AG10803 (cell line): Measurements from ENCODE around the gene AFF3.

ENCODE experiments used
- DNase-seq: peaks from one replicate; pipeline ENCODE4 v3.0.0; 2010; ENCODE audit warnings: low read depth
- H3K4me3 ChIP-seq: 2 replicates; pipeline ENCODE4 v1.5.1; 2011; ENCODE audit warnings: mild to moderate bottlenecking, low read length, control low read depth
- CTCF ChIP-seq: conservative IDR thresholded peaks from 2 replicates; pipeline ENCODE4 v1.5.1; 2011; ENCODE audit warnings: mild to moderate bottlenecking, low read length, control low read depth, inconsistent platforms

AFF3 gene

GRCh38 chr2:100068395-100068794 lies 74.0 kb downstream of the AFF3 start:
- no peak for DNase-seq
- H3K4me3 ChIP-seq, result no peak overlapping the region
- TF ChIP-seq CTCF, result no peak

- H3K4me3 ChIP-seq, result no peak overlapping the region
- no peak for TF ChIP-seq CTCF
- DNase-seq, result no peak
Measured at GRCh38 chr2:100067784-100068183, 74.6 kb downstream of the AFF3 start.

DNA sequence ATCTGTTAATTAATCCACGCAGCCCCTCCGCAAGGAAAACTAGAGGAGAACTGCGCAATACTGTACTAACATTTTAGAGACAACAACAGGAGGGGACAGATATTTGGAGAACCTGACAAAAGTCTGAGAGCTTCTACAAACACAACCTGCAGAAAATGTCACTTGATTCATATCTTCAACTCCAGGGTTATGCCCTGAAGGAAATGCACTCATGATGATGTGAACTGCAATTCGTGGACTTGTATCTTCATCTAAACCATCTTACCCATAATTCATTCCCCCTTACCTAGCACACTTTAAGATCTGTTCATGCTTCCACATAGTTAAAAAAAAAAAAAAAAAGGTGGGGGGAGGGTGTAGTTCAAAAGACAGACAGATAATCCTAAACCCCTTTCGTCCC lies 75.5 kb downstream of the AFF3 start:
- TF ChIP-seq CTCF, result no peak

DNA sequence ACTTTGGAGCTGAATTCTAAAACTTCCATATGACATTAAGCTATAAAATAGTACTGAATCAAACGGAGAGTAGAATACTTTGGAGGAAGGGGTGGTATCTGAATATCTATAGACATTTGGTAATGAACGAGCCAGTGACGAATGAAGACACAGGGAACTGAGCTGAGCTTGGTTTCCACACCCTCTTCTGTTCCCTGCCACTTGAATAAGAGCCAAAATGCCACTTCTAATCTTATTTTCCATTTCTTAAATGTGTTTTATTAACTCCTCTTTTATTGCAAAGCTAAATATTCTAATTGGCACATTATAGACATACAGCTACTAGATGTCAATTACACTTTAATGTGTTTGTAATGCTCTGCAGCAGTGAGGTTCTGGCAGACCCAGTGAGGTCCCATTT lies 76.1 kb downstream of the AFF3 start:
- H3K4me3 ChIP-seq, result no peak overlapping the region
- no peak for TF ChIP-seq CTCF
- no peak for DNase-seq

More for the DNA sequence above, 75.5 kb downstream of the AFF3 start:
- DNase-seq, result no peak
- H3K4me3 ChIP-seq, result no peak overlapping the region

DNA sequence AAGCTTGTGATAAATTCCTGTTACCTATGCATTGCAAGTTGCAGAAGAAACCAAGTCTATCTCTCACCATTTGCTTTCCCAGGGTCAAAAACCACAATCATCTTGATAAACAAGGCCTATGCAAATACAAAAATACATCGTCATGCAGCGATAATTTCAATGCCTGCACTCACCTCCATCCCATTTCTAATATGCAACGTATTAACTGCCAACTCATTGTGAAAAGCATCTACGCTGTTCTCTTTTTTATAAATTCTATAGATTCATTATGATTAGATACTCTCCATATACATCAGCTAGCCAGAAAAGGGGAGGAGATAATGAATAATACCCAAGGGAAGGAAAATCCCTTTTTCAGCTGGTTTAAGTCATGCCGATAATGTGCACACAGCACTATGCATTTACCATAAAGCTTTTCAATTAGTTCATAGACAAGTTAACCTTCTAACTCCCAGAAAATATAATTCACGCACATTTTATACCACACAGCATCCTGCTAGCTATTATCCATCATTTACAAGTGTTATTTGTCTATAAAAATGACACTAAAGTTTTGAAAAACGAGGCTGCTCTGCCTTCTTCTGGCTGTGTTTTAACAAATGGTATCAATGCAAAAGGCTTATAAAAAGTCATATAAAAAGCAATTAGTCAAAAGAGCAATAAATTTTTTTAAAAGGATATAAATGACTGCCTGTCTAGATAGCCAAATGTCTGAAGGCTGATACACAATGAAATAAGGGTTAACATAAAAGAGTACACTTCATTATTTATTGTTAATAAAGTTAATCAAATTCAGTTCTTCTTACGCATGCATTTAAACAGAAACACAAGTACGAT lies 77.6 kb downstream of the AFF3 start:
- no peak for TF ChIP-seq CTCF
- no peak overlapping the region for H3K4me3 ChIP-seq
- no peak for DNase-seq

DNA sequence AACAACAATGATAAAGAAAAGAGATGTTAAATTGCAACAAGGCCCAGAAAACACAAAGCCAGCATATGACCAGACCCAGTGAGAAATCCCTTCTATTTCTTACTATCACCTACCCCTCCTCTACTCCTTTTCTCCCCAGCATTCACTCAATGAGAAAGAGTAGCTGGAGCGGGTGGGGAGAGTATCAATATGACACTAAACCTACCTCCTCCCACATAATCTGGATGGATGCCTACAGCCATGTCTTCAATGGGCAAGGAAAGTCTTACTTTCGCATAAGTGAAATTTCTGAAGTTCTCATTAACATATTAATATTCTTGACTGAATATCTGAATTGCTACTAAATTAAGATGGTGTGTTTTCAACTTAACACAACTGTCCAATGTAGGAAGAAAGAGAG lies 78.2 kb downstream of the AFF3 start:
- DNase-seq, result no peak

More for the DNA sequence above, 78.2 kb downstream of the AFF3 start:
- no peak for TF ChIP-seq CTCF
- H3K4me3 ChIP-seq, result no peak overlapping the region
